Right forelimb (tissue), 1 donor: ENCODE results near the gene FAM216A.
"Not testable (repeated sequence)": the region's sequence is repeated elsewhere in the genome, so short reads cannot be mapped to it uniquely, and the experiment has no call there.

ENCODE experiments used
- DNase-seq: peaks from one replicate; pipeline ENCODE4 v3.0.0-alpha.2; 2018

FAM216A gene

GRCh38 chr12:110501399-110501751, 32.7 kb downstream of the FAM216A start:
- DNase-seq, result no peak

- peak; percentile 98 for DNase-seq
Observed at GRCh38 chr12:110501752-110502738, 33.4 kb downstream of the FAM216A start, which contains the start of the genes RAD9B and VPS29. TSS of gene RAD9B (plus strand) at chr12:110502331. CDS start at chr12:110502338, 7 bp downstream. TSS of gene VPS29 (minus strand) at chr12:110502111. CDS start at chr12:110502051, 60 bp downstream.

GRCh38 chr12:110503432-110503831, 34.8 kb downstream of the FAM216A start:
- no peak for DNase-seq

DNA sequence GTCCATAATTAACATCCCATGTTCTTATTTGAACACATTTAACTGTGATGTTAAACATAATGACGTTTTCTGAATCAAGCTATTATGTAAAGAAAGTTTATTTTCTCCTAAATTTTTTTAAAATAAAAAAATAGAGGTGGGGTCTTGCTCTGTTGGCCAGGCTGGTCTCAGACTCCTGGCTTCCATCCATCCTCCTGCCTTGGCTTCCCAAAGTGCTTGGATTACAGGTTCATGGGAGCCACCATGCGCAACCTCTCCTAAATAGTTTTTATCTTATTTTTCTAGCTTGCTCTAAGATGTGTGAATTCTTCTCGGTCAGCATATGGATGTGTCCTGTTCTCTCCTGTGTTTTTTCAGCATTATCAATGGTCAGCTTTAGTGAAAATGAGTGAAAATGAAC, 36.7 kb downstream of the FAM216A start:
- DNase-seq, result no peak

- DNase-seq, result no peak
Observed at GRCh38 chr12:110508071-110508586, 39.5 kb downstream of the FAM216A start.

GRCh38 chr12:110513842-110514241, 45.2 kb downstream of the FAM216A start:
- no peak for DNase-seq

DNA sequence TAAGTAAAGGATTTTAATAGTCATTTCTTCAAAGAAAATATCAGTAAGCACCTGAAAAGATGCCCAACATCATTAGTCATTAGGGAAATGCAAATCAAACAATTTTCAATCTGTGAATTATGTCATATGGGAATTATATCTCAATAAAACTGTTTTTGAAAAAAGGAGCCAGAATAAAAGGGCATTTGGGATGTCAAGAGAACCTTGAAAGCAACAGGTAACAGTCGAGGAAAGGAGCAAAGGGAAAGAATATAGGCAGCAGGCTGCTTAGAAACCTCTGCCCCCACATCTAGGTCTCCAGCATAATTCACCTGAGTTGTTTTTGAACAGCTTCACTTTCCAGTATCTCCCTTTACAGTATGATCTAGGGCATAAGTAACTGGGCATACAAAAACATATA, 45.7 kb downstream of the FAM216A start:
- DNase-seq, result no peak

DNA sequence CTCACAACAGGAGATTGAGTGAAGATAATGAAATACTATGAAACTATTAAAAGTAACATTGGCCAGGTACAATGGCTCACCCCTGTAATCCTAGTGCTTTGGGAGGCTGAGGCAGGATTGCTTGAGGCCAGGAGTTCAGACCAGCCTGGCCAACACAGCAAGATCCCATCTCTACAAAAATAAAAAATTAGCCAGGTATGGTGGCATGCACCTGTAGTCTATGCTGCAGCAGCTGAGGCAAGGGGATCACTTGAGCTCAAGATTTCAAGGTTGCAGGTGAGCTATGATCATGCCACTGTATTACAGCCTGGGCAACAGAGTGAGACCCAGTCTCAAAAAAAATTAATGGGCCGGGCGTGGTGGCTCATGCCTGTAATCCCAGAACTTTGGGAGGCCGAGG, 48.4 kb downstream of the FAM216A start:
- DNase-seq, result no peak

DNA sequence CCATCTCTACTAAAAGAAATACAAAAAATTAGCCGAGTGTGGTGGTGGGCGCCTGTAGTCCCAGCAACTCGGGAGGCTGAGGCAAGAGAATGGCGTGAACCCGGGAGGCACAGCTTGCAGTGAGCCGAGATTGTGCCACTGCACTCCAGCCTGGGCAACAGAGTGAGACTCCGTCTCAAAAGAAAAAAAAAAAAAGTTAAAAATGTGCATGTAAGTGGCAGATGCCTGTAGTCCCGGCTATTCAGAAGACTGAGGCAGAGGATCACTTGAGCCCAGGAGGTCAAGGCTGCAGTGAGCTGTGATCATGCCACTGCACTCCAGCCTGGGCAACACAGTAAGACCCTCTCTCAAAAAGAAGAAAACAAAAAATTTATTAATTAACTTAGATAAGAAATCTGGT, 49.4 kb downstream of the FAM216A start:
- not testable (repeated sequence) for DNase-seq

DNA sequence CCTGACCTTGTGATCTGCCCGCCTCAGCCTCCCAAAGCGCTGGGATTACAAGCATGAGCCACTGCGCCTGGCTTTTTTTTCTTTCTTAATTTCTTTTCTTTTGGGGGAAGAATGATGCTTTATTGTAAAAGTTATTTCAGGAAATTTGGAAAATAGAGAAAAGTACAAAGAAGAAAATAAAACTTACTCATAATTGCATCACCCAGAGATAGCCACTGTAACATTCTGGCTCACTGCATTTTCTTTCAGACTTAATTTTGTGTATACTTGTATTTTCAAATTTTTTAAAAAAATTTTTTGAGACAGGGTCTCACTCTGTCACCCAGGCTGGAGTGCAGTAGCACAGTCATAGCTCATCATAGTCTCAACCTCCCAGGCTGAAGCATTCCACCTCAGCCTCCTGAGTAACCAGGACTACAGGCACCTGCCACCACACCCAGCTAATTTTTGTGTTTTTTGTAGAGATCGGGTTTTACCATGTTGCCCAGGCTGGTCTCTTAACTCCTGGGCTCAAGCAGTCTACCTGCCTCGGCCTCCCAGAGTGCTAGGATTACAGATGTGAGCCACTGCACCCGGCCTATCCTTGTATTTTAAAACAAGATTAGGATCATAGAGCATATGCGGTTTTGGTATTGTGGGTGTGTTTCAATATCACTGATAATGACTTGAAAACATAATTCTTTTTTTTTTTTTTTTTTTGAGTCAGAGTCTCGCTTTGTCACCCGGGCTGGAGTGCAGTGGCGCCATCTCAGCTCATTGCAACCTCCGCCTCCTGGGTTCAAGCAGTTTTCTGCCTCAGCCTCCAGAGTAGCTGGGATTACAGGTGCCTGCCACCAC, 52.4 kb downstream of the FAM216A start:
- not testable (repeated sequence) for DNase-seq

DNA sequence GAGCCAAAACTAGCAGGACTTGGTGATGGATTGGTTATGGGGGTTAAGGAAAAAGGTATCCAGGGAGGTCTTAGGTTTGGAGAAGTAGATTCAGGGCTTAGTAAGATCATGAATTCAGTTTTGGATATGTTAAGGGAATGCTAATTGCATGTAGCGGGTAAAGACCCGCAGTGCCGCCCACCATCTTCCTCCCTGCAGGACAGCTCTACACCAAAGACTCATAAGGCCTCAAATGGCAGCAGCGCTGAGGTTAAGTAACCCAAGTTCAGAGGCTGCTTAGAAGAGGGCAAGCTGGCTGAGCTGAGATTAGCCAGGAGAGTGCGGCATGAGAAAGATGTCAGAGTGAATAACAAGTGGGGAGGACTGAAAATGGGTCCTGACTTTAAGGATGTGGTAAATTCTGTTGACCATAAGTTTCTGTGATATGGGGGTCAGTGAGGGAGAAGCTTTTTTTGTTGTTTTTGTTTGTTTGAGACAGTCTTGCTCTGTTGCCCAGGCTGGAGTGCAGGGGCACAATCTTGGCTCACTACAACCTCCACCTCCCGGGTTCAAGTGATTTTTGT, 59.7 kb downstream of the FAM216A start:
- no peak for DNase-seq

DNA sequence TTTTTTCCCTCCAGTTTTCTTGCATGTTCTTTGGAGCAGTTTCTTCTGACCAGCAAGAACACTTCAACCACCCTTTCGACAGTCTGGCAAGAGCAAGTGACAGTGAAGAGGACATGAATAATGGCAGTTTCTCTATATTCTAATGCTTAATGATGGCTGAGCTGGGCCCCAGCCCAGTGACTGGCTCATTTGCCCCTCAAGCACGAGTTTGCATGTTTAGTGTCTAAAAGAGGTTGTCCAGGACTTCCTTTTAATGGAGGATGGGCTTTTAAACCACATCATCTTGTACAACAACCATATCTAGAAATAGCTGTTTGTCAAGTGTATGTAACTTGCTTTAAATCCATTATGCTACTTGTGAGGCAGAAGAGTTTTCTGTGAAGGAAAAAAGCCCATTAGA, 61.9 kb downstream of the FAM216A start:
- no peak for DNase-seq

GRCh38 chr12:110531741-110532333, 63.2 kb downstream of the FAM216A start:
- DNase-seq, result no peak

DNA sequence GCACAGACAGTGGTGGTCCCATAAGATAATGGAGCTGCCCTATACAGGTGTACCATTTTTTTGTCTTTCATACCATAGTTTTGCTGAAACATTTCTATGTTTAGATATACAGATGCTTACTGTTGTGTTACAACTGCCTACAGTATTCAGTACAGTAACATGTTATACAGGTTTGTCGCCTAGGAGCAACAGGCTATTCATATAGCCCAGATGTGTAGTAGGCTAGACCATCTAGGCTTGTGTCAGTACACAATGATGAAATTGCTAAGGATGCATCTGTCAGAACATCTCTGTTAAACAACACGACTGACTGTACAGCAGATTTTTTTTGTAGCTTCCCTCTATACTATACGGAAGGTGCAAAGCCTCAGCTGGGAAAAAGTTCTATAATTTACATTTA, 64.0 kb downstream of the FAM216A start:
- DNase-seq, result no peak

DNA sequence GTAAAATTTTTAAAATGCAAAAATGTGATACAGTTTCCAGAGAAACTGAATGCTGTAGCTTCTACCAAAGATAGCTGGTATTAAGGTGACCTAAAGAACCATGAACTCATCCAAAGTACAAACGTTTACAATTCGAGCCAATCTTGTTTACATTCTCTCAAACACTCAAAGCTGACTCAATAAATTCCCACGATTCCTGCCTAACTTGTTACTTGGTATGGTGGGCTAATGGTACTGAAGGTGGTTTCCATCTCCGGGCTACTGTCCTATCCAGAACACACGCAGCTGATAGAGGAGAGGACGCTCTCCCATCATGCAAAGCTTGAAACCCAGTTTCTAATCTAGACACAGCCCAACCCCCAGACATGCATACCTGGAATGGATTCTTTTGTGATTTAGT, 65.0 kb downstream of the FAM216A start:
- DNase-seq, result no peak

GRCh38 chr12:110534811-110535210, 66.2 kb downstream of the FAM216A start:
- no peak for DNase-seq

GRCh38 chr12:110536834-110537604, 68.4 kb downstream of the FAM216A start:
- DNase-seq, result no peak

GRCh38 chr12:110537605-110538409, 69.2 kb downstream of the FAM216A start:
- DNase-seq, result no peak

DNA sequence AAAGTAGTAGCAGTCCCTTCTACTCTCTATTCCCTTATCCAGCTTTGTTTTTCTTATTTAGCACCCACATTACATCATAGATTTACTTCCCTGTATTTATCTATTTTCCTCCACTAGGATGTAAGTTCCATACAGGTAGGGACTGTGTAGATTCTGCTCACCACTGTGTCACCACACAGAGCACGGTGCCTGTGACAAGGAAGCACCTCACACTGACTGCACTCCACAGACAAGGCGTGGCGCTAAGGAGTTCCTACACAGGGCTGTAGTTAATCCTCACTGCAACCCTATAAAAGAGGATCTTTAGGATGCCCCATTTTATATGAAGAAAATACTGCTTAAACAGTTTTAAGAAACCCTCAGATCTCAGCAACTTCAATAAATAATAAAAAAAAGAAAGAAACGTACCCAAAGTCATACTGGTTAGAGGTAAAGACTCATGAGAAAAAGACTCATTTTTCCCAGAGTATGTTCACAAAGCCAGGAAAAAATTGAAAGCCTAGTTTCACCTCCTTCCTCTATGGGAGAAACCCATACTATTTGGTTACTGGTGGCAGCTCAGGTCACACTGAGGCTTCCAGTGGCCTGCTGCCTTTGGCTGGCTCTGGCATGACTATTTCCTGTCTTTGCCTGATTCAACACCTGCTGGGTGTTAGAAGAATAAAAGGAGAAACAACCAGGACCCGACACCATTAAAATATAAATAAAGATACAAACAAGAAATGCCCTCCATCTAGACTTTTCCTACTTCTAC, 70.4 kb downstream of the FAM216A start:
- DNase-seq, result no peak
